Erythroblast (primary cell): ENCODE results near the gene GRPEL2.
A peak's percentile ranks its signal among the peaks of the same experiment; 100 is the strongest.

Experiments used
- DNase-seq, 2 experiments: peaks; one replicate each; lab custom pipeline; 2025; lab: John Stamatoyannopoulos, UW
- GATA1 ChIP-seq: IDR thresholded peaks from 2 replicates; pipeline ENCODE4 v1.6.1; 2011; ENCODE audit warnings: low read depth, mild to moderate bottlenecking, control low read depth, low read length, moderate library complexity
- POLR2A ChIP-seq: IDR thresholded peaks from 2 replicates; pipeline ENCODE4 v1.6.1; 2011; ENCODE audit warnings: mild to moderate bottlenecking, low read length

The GRPEL2 gene

GRCh38 chr5:149345147-149345891, at the start of gene GRPEL2:
Gene GRPEL2, plus strand, starts transcription at chr5:149345499. Its CDS starts 41 bp downstream, at chr5:149345540.
- TF ChIP-seq GATA1 (no peak), POLR2A (peak; percentile 97)
- peak; percentile 98 to 99 for DNase-seq

- no peak for DNase-seq
These were observed 47.8 kb upstream of the GRPEL2 start for GRCh38 chr5:149297340-149298025.

GRCh38 chr5:149298163-149298562, 47.1 kb upstream of the GRPEL2 start:
- TF ChIP-seq GATA1 (no peak), POLR2A (no peak)
- DNase-seq: no peak

More at GRCh38 chr5:149297340-149298025, 47.8 kb upstream of the GRPEL2 start:
- TF ChIP-seq POLR2A (no peak), GATA1 (no peak)

GRCh38 chr5:149298842-149299404, 46.4 kb upstream of the GRPEL2 start:
- no peak for TF ChIP-seq GATA1
- TF ChIP-seq POLR2A: no peak
- DNase-seq: no peak

GRCh38 chr5:149299451-149300054, 45.7 kb upstream of the GRPEL2 start:
- DNase-seq: no peak
- no peak for TF ChIP-seq POLR2A
- no peak for TF ChIP-seq GATA1

- DNase-seq: no peak
- TF ChIP-seq POLR2A (no peak), GATA1 (no peak)
These were observed 44.9 kb upstream of the GRPEL2 start for GRCh38 chr5:149300441-149300840.

GRCh38 chr5:149301049-149301743, 44.1 kb upstream of the GRPEL2 start:
- DNase-seq: no peak
- TF ChIP-seq POLR2A (no peak), GATA1 (no peak)

- TF ChIP-seq GATA1 (no peak), POLR2A (no peak)
- DNase-seq: no peak
These were observed 43.4 kb upstream of the GRPEL2 start for GRCh38 chr5:149301744-149302380.

- TF ChIP-seq GATA1 (no peak), POLR2A (no peak)
- no peak for DNase-seq
These were observed 42.7 kb upstream of the GRPEL2 start for GRCh38 chr5:149302641-149303040.

GRCh38 chr5:149303210-149303609, 42.1 kb upstream of the GRPEL2 start:
- DNase-seq: no peak
- TF ChIP-seq GATA1 (no peak), POLR2A (no peak)

GRCh38 chr5:149304195-149305078, 40.9 kb upstream of the GRPEL2 start:
- TF ChIP-seq GATA1 (no peak), POLR2A (no peak)
- no peak for DNase-seq

GRCh38 chr5:149309354-149309753, 35.9 kb upstream of the GRPEL2 start:
- no peak for TF ChIP-seq GATA1
- no peak for TF ChIP-seq POLR2A
- no peak for DNase-seq
